ENCODE data around the gene AP1B1.
"Not testable (repeated sequence)": the region's sequence is repeated elsewhere in the genome, so short reads cannot be mapped to it uniquely, and the experiment has no call there.

AP1B1 gene

DNA sequence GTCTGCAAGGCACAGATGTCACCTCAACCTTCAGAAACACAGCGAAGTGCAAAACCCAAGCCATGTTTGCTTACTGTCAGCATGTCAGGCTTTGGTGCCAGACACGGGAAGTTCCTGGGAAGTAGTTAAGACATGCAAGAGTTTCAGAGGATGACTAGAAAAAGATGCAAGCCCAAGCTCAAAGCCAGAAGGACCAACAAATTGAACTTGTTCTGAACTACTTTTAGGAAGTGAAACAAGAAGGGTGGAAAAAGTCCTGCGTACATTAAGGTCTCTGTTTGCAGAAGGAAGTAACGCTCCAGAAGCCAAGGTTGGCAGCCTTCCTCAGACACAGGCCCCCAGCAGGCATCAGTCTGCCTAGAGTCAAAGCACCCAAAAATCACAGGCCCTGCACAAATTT is 2.6 kb downstream of the AP1B1 start:
- no peak for DNase-seq

DNA sequence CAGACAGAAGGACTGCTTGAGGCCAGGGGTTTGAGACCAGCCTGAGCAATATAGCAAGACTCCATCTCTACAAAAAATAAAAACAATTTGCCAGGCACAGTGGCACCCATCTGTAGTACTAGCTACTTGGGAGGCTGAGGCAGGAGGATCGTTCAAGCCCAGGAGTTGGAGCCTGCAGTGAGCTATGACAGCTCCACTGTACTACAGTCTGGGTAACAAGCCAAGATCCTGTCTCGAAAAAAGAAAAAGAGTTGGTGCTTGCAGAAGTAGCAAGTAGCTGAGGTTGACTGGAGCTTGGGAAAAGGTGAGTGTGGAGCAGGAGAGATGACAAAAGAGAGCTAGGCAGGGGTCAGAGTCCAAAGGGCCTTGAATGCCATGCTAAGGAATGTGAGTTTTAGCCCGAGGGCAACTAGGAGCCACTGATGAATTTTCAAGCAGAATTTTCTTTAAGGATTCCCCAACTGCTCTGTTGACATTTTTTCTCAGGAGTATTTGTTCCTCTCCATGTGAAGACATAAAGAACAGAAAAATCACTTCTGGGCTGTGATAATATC is 3.1 kb downstream of the AP1B1 start:
- no peak for DNase-seq

DNA sequence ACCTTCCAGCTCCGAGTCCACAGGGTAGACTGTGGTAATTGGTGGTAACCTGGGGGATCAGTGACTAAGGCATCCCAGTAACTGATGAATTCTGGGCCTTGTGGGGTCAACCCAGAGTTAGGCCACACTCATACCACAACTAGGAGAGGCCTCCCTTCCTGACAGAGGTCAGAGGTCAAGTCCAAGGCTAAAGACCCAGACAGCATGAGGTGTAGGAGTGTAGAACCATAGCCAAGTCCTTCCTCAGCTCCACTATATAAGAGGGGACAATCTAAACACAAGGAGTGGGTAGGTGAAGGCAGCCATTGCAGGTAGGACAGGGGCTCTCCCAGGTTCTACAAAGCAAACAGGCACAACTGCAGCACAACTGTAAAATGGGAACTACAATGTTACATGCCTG is 4.6 kb downstream of the AP1B1 start:
- DNase-seq: no peak

DNA sequence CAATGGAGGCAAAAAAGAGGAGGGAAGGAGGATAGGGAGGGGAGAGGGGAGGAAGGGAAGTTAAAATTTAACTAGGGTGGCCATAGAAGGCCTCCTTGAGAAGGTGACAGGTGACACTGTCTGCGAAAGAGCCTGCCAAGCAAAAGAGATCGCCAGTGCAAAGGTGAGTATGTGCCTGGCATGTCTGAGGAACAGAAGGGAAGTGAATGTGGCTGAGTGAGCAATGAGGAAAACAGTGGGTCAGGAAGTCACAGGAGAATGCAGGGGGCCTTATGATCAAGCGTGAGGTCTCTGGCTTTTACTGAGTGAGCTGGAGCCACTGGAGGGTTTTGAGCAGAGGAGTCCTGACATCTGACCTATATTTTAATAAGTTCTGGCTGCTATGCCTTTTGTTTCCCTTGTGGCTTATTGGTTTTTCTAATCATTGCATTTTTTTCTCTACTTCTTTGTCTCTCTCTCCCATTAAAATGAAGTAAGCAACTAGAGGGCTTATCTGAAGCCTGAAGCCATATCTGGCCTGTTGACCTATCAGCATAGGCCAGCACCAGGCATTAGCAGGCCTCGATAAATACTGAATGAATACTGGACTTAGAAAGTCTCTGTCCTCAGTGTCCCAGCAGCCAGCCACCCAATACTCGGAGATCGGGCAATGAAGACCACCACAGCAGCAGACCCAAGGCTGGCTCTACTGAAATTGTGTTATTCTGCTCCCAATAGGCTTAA is 5.6 kb downstream of the AP1B1 start:
- no peak for DNase-seq

DNA sequence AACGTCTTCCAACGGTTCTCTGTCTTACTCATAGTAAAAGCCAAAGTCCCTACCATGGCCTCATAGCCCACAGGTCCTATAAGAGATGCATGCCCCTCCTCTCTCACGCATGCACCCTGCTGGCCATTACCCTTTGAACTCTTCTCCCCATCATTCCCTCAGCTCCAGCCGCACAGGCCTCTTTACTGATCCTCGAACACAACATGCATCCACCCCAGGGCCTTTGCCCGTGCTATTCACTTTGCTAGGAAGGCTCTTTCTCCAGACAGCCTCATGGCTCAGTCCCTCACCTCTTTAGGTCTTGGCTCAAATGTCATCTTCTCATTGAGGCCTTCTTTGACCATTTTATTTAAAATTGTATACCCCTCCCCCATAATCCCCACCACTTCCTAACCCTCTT is 7.5 kb downstream of the AP1B1 start:
- DNase-seq: no peak

DNA sequence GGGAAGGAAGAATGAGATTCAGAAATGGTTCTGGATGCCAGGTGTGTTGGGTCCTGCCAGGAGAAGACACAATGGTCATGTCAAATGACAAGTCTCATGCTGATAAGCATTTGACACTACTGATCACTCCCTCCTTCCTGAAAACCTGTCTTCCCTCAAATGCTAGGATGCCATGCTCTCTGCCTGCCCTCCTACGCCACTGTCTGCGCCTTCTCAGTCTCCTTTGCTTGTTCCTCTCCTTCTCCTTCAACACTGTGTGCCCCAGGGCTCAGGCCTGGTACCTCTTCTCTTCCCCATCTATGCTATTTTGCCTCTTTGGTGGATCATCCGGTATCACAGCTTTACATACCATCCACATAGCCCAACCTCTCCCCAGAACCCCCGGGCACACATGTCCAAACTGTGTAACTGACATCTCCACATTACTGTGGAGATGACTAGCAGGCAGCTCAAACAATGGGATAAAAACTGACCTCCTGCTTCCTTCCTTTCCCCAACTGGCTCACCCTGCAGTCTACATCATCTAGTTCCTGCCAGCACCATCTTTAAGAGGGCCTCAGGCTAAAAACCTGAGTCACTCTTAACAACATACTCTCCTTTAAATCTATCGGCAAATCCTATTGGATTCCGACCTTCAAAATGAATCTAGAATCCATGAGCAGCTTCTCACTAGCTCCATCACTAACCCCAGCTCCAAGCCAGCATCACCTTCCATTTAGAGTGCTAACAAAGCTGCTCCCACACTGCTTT is 8.2 kb downstream of the AP1B1 start:
- DNase-seq: no peak

DNA sequence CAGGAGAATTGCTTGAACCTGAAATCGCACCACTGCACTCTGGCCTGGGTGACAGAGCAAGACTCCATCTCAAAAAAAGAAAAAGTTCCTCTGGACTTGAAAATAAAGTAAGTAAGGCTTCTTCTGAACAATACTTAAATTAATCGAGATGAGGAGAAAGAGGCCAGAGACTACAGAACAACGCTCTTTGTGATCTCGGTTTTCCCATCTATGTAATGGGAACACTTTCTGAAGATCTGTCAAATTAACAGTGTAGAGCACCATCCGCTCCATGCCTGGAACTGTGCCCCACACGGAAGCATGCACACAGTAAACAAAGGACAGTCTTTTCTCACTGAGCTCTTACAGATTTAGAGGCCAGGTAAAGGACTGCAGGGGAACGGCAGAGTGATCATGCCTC is 9.1 kb downstream of the AP1B1 start:
- DNase-seq: no peak

DNA sequence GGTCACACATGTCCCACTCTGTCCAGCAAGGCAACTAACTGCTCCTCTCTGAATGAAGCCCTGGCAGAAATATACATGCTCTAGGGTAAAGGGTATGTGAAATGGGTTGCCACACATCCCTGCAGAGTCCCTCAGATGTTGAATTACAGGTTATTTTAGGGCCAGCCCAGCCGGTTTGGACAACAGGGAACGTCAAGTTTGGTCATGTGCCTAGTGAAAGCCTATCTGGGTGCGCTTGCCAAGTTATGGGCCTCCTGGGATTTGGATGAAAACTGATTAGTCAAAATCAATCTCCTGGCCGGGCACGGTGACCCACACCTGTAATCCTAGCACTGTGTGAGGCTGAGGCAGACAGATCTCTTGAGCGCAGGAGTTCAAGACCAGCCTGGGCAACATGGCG is 10.4 kb downstream of the AP1B1 start:
- no peak for DNase-seq

DNA sequence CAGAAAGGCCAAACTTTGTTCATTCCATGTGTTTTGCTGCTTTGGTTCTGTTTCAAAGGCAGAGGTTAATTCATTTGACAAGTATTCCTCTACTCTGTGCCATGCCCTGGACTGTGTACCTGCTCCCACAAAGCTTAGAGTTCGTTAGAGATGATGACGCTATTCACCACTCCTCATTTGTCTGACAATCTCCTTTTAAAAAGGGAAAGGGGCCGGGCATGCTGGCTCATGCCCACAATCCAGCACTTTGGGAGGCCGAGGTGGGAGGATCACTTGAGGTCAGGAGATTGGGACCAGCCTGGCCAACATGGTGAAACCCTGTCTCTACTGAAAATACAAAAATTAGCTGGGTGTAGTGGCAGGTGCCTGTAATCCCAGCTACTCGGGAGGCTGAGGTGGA is 11.7 kb downstream of the AP1B1 start:
- DNase-seq: not testable (repeated sequence)

DNA sequence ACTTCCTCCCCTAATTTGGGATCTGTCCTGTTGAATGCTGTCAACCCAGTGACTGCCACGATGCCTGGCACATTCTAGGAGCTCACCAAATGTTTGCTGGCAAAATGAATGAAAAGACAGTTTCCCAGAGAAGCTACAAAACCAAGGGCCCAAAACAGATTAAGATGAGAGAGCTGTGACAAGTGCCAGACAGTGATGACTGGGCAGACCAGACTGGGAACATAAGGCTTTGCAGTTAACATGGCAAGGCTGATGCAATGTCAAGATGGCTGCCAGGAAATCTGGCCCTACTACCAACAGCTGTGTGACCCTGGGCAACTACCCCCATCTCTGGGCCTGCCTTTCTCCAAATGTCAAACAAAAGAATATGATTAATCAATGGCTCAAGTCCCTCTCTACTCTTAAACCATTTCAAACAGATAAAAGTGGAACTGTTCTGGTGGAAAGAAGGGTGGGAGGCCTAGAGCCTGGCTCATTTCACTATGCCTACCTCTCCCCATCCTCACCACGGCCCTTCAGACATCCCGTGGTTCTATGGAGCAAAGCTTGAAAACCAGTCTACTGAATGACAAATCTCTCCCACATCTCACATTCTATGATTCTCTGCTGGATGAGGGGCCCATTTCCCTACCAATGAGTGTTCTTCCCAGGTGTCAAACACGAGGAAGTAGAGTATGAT is 12.8 kb downstream of the AP1B1 start:
- no peak for DNase-seq

DNA sequence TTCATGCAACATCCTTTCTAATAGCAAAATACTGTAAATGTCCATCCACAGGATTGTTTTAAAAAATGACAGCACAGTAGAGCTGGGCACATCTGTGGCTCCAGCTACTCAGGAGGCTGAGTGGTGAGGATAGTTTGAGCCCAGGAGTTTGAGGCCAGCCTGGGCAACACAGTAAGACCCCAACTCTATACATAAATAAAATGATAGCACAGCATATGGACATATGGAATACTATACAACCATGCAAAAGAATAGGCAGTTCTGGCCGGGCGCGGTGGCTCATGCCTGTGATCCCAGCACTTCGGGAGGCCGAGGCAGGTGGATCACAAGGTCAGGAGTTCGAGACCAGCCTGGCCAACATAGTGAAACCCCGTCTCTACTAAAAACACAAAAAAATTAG is 13.6 kb downstream of the AP1B1 start:
- DNase-seq: not testable (repeated sequence)

DNA sequence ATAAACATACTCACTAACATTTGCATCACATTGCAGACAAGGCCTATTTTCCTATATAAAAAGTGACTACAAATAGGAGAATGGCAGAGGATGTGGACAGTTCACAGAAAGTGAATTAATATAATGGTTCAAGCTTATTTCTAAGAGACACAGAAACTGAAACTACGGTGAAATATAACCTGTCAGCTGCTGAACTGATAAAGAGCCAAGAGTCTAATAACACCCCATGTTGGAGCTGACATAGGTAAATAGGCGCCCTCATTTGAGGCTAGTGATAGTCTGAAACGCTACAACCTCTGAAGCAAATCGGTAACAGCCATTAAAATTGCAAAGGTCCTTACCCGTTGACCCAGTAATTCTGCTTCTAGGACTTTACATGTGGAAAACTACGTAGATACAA is 14.0 kb downstream of the AP1B1 start:
- no peak for DNase-seq

DNA sequence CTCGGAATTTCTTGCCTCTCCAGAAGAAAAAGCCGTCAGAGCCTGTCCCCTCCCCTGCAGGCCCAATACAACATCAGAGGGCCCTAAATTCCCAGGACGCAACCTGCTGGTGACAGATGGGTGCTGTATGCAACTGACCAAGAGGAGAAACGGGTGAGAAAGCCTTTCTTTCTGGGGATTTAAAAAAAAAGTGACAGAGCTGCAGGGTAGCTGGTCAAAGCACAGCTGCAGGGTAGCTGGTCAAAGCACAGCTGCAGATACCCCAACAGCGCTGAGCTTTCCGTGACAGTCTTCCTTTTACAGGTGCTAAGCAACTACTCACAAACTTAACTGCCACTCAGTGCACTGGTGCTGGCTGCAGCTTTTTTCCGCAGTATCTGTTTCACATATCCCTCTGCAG is 17.8 kb downstream of the AP1B1 start:
- DNase-seq: no peak

DNA sequence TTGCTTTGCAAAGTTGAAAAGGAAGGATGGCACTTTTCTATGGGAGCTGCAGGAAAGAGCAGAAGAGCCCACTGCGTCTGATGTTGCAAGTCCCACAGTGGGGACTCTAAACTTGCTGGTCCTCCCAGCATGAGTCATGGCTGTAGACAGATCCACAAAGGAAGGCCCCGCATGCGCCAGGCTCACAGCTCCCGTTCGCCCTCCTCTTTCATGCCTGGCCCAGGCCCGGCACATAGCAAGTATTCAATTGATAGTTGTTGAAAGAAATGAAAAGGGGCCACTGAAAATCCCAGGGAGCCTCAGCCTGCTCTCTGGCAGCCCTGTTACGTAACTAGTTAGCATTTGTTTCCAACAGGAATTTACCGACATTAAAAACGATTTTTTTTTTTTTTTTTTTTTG is 18.9 kb downstream of the AP1B1 start:
- DNase-seq: no peak

DNA sequence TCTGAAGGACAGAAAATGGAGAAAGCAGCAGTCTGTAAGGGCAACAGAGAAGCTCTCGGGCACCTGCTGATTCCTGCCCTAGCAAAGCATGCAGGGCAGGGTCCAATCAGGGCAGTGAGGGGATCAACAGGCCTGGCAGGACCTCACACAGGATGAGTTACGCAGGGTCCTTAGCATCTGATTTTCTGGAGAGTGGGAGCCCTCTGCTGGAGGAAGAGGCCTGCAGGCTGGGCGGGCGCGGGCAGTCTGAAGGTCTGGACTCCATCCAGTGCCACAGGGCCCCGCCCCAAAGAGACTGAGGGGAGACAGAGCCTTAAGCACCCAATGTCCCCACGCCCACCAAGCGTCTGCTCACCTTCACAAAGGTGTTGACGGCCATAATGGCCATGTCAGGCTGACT is 28.9 kb downstream of the AP1B1 start:
- no peak for DNase-seq

DNA sequence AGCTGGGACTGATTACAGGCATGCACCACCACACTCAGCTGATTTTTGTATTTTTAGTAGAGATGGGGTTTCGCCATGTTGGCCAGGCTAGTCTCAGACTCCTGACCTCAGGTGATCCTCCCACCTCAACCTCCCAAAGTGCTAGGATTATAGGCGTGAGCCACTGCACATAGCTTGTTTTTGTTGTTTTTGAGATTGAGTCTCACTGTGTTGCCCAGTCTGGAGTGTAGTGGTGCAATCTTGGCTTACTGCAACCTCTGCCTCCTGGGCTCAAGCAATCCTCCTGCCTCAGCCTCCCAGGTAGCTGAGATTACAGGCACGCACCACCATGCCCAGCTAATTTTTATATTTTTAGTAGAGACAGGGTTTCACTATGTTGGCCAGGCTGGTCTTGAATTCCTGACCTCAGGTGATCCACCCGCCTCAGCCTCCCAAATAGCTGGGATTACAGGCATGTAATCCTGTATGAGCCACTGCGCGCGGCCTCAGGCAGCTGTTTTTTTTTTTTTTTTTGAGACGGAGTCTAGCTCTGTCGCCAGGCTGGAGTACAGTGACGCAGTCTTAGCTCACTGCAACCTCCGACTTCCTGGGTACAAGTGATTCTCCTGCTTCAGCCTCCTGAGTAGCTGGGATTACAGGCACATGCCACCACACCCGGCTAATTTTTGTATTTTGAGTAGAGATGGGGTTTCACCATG is 31.0 kb downstream of the AP1B1 start:
- DNase-seq: not testable (repeated sequence)

DNA sequence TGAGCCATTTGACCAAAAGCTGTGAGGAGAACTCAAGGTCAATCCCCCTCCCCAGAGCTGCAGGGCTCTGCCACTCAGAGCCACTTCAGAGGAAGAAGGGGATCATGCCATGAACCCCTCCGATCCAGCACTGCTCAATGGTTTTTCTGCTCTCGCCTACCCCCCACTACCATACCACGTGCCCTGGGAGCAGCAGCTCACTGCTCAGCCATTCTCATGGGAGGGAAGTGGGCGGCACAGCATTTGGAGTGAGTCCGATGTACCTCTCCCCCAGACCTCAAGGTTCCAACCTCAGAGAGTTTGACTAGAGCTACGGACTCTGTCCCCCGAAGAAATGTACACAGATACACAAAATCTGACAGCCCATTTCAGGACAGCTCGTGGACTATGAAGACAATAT is 34.5 kb downstream of the AP1B1 start:
- DNase-seq: no peak

DNA sequence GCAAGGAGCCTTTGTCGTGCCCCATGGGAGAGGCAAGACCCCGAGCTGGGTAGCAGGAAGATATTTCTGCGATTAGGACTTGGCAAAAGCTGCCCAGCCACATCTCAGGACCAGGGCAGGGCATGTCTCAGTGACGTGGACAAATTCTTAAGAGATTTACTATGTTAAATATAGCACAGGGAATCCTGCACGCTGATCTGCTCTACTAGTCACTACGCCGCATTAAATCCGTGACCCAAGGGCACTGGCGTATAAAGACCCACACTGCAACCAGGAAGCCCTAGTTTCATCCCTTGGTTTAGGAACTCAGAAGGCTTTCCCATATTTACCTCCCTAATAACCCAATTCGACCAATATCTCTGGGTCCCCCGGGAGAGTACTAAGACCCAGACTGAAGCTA is 35.1 kb downstream of the AP1B1 start:
- DNase-seq: no peak

DNA sequence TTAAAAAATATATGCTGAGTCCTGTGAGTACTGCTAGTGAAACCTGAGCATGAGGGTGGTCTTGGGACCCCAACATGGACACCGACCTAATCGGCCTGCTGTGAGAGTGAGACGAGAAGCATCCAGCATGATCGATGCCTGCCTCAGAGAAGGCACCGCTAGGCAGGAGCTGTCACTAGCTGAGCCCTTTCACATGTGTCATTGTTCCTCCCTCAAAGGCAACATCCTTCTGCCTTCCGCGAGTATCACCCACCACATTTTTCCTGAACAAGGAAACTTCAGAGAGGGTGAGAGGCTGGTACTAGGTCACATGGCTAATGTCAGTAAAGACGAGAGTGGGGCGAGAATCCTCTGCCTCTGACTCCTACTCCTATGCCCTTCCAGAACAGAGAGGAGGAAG is 35.6 kb downstream of the AP1B1 start:
- no peak for DNase-seq

DNA sequence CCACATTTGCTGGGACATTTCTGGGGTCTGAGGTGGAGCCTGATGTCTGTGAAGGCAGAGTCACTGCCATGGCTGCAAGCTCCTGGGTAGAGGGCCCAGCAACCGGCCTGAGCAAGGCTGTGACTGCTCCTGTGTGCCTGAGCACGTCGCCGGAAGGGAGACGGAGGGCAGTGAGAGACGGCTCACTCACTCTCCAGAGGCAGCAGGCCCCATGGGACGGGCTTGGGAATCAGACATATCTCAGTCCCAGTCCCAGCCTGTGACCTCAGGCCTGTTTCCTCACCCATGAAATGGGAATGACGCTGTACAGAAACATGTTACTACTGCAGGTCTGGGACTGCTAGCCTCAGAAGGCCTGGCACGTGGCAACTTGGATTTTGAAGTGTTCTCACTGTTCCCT is 36.5 kb downstream of the AP1B1 start:
- no peak for DNase-seq

DNA sequence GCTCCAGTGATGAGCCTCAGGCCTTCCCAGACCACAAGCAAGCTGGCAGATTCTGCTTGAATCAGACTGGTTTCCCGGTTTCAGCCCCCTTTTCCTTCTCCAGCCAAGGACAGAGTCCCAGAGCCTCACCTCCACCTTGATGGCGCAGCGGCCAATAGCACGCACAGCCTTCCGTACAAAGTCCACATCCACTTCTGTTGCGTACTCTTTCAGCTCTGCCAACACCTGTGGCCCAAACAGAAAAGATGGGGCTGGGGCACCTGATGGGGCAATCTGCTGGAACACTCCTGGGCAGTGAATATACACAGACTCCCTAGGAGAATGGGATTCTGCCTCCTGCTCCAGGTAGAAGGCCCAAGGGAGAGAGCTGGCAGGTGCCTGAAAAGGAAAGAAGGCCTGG is 37.3 kb downstream of the AP1B1 start:
- DNase-seq: no peak

DNA sequence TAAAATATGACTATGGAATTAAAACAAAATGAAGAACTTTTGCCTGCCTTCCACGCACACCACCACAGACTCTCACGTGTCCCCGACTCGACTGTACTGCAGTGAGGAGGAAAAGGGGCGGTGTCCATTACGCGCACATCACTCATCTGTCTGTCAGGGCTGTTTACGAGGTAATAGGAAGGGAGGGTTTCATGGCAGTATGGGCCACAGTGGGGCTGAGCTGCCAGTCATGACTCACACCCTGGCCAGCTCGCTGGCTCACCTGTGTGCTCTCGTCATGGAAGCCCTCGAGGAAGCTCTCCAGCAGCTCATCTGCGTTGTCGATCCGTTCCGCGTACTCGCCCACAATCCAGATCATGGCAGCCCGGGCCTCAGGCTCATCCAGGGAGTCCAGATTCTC is 39.4 kb downstream of the AP1B1 start:
- no peak for DNase-seq

DNA sequence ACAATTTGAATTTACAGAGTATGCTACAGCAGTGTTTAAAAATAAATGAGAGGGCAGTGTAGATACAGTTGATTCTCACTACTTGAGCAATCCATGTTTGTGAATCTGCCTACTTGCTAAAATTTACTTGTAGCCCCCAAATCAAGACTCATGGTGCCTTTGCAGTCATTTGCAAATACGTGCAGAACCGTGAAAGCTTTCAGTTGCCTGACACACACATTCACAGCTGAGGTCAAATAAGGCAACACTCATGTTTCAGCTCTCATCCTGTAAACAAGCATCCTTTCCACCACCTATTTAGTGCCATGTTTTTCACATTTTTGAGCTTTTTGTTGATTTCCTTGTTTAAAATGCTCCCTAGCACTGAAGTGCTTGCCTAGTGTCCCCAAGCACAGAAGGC is 40.3 kb downstream of the AP1B1 start:
- DNase-seq: no peak

All from stimulated activated CD4-positive, alpha-beta T cell treated with anti-CD3 and anti-CD28 coated beads, Interleukin-12 subunit alpha, Interleukin-12 subunit beta, amount 100 ng/mL, for 4 hours (primary cell).